Globus pallidus (tissue), 1 donor: ENCODE results near the gene SH3BP2.

ENCODE experiments used
- DNase-seq: peaks from one replicate; pipeline ENCODE4 v3.0.0-alpha.2; 2015; ENCODE audit warnings: low spot score

SH3BP2 gene

GRCh38 chr4:2878346-2878745 lies 85.5 kb downstream of the SH3BP2 start:
- no peak for DNase-seq

GRCh38 chr4:2879026-2879425 lies 86.1 kb downstream of the SH3BP2 start:
- no peak for DNase-seq

DNA sequence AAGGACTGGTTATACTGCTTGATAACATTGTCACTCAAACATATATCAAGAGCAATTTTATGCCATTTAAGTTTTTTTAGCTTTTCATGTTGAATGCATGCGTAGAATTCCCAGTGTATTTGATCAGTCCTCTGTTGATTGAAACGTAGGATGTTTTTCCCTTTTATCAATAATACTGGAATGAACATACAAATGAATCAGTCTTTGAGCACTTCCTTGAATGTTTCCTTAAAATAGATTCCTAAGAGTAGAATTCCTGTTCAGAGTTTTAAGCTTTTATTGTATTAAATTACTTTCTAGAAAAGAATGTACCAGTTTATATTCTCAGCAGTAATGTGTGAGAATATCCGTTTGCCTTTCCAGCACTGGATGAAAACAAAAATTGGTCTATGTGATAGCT lies 88.5 kb downstream of the SH3BP2 start:
- no peak for DNase-seq

- no peak for DNase-seq
These were observed 89.5 kb downstream of the SH3BP2 start for GRCh38 chr4:2882341-2882740.

DNA sequence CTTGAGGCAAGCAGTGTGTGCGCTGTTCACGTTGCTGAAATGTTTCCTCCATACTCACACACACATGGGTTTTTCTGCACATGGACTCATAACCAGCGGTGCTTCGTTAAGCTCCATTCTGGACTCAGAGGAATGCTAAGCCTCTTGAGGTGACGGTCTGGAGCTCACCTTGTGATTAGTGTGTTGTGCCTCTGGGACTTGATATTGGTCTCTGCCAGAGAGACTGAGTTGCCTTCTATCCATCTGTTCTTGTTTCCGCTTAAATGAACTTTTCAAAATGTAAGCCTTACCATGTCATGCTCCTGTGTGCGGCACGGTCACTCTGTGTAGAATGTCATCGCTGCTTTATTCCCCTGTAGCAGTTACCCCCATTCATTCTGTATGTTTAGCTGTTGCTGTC lies 93.3 kb downstream of the SH3BP2 start:
- DNase-seq = no peak

DNA sequence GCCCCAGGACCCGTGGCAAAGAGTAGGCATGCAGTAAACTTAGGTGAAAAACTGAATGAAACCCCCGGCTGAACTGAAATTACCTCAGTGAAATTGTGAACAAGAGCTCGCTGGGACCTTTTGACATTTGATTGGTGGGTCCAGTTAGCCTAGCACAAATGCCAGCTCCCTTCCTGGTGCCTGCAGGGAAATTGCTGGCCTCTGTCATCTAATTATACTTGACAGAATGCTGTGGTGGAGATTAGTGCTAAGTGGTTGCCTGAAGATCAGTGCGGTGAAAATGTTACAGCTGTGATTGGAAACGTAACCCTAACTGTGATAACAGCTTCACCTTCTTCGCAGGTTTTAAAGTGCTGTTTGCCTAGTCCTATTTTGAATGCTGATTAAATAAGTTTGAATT lies 93.7 kb downstream of the SH3BP2 start:
- no peak for DNase-seq

- no peak for DNase-seq
These were observed 94.5 kb downstream of the SH3BP2 start for GRCh38 chr4:2887343-2887742.

DNA sequence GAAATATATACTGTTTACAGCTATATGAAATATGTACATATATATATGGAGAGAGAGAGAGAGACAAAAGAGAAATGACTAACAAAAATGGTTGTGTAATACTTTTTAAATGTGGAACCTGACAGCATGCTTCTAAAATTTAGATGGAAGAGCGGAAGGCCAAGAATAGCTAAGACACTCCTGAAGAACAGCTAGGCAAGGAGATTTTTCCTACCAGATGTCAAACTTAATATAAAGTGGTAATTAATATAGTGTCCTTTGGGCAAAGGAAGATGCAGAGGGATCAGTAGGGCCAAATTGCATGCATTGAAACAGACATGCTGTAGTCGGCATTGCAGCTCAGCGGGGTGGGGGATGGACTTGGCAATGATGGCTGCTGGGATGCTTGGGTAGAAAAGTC lies 96.0 kb downstream of the SH3BP2 start:
- DNase-seq = no peak
